Measurements from ENCODE around the gene SLC19A2. TPM values are rescaled to one million over a fixed set of nuclear protein-coding genes. Genes with fewer than 3 reads are reported as not detected.
"Not testable (repeated sequence)": the region's sequence is repeated elsewhere in the genome, so short reads cannot be mapped to it uniquely, and the experiment has no call there.

Gene SLC19A2
- total and polyA plus RNA-seq, 3 donors from 2014 or later, result 14.6 to 26.5 (median 22.5) TPM

DNA sequence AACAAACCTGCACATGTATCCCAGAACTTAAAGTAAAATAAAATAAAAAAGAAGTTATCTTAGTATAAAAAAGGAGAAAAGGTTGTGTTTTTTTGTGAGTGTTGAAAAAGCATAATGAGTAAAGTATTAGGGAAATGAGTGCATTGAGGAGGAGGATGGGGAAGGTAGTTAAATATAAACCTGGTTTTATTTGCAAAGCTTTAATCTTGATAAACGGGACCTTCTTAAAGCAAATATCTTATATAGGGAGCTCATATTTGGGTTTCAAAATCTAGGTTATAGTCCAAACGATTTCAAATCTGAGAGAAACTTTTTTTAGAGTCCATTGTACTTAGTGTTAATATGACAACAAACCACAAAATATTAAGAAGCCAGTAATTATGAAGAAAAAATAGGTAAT, 21.7 kb upstream of the SLC19A2 start:
- Histone ChIP-seq H3K4me1 (peaks cover 10% of the 10 kb centered on the region), H3K4me3 (no peak overlapping the region), H3K36me3 (ENCODE audit: low read depth, missing control alignments) (no peaks in the 10 kb centered on the region), H3K27me3 (no peaks in the 10 kb centered on the region), H3K9me3 (no peaks in the 10 kb centered on the region), H3K27ac (no peak overlapping the region)
- TF ChIP-seq POLR2A (IDR thresholded peaks at IDR 0.05), result no peak
- TF ChIP-seq, protein P1, sequence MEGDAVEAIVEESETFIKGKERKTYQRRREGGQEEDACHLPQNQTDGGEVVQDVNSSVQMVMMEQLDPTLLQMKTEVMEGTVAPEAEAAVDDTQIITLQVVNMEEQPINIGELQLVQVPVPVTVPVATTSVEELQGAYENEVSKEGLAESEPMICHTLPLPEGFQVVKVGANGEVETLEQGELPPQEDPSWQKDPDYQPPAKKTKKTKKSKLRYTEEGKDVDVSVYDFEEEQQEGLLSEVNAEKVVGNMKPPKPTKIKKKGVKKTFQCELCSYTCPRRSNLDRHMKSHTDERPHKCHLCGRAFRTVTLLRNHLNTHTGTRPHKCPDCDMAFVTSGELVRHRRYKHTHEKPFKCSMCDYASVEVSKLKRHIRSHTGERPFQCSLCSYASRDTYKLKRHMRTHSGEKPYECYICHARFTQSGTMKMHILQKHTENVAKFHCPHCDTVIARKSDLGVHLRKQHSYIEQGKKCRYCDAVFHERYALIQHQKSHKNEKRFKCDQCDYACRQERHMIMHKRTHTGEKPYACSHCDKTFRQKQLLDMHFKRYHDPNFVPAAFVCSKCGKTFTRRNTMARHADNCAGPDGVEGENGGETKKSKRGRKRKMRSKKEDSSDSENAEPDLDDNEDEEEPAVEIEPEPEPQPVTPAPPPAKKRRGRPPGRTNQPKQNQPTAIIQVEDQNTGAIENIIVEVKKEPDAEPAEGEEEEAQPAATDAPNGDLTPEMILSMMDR (IDR thresholded peaks at IDR 0.05), result no peak
- WGBS, 2 donors, result 76 to 80% methylated on average over 2 of the region's 2 CpGs
- intact Hi-C loops (cut with DNase I; ENCODE audit: low total_unique reads), result no loop called here
- no peak for DNase-seq

DNA sequence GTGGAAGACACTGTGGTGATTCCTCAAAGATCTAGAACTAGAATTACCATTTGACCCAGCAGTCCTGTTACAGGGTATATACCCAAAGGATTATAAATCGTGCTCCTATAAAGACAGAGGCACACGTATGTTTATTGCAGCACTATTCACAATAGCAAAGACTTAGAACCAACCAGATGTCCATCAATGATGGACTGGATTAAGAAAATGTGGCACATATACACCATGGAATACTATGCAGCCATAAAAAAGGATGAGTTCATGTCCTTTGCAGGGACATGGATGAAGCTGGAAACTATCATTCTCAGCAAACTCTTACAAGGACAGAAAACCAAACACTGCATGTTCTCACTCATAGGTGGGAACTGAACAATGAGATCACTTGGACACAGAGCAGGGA, 17.9 kb upstream of the SLC19A2 start:
- H3K36me3 ChIP-seq (ENCODE audit: low read depth, missing control alignments); H3K4me3 ChIP-seq; H3K27ac ChIP-seq; DNase-seq; H3K9me3 ChIP-seq; H3K27me3 ChIP-seq; H3K4me1 ChIP-seq; intact Hi-C loops (cut with DNase I; ENCODE audit: low total_unique reads): not testable (repeated sequence)
- WGBS, 2 donors, result 94 to 95% methylated on average over 2 of the region's 2 CpGs

DNA sequence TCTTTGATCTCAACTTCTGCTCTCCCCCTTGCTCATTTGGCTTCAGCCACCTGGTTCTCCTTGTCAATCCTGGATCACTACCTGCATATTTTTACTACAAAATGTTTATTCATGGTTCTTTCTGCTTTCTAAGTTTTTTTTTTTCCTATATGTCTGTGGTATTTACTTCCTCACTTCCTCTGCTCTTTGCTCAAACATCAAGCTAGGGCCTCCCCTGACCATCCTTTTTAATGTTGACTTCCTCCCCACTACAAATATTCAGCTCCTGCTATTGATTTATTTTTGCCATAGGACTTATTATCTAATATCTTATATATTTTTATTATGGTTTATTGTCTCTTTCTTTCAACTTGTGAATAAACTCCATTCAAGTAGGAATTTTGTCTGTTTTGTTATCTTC, 14.1 kb upstream of the SLC19A2 start:
- H3K27me3 ChIP-seq, result no peaks in the 10 kb centered on the region
- intact Hi-C loops (cut with DNase I; ENCODE audit: low total_unique reads), result no loop called here
- no peaks in the 10 kb centered on the region for H3K4me1 ChIP-seq
- TF ChIP-seq, protein P1 (IDR thresholded peaks at IDR 0.05), result no peak
- TF ChIP-seq POLR2A (IDR thresholded peaks at IDR 0.05), result no peak
- H3K27ac ChIP-seq, result no peak overlapping the region
- no peaks in the 10 kb centered on the region for H3K36me3 ChIP-seq (ENCODE audit: low read depth, missing control alignments)
- DNase-seq, result no peak
- no peaks in the 10 kb centered on the region for H3K9me3 ChIP-seq
- H3K4me3 ChIP-seq, result no peak overlapping the region

DNA sequence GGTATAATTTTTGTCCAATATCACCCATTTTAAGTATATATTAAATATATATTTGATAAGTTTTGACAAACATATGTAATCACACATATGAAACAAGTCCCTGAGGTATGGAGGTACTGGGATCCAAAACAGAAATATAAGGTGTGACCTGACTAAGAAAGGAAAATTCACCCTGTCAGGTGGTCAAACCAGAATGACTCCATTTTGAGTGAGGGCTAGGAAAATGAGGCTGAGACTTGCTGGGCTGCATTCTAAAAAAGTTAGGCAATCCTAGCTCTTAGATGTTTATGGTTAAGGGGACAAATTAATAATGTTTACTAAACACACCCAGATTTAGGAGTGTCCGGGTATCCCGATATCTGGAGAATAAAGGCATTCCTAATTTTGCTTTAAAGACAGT, 11.6 kb upstream of the SLC19A2 start:
- H3K9me3 ChIP-seq, result no peaks in the 10 kb centered on the region
- no peak overlapping the region for H3K4me3 ChIP-seq
- no peak overlapping the region for H3K27ac ChIP-seq
- intact Hi-C loops (cut with DNase I; ENCODE audit: low total_unique reads), result no loop called here
- TF ChIP-seq, protein P1 (IDR thresholded peaks at IDR 0.05), result no peak
- no peak for TF ChIP-seq POLR2A (IDR thresholded peaks at IDR 0.05)
- WGBS, 2 donors, result 99 to 100% methylated on average over 2 of the region's 2 CpGs
- no peaks in the 10 kb centered on the region for H3K36me3 ChIP-seq (ENCODE audit: low read depth, missing control alignments)
- H3K4me1 ChIP-seq, result no peaks in the 10 kb centered on the region
- no peak for DNase-seq
- H3K27me3 ChIP-seq, result no peaks in the 10 kb centered on the region

DNA sequence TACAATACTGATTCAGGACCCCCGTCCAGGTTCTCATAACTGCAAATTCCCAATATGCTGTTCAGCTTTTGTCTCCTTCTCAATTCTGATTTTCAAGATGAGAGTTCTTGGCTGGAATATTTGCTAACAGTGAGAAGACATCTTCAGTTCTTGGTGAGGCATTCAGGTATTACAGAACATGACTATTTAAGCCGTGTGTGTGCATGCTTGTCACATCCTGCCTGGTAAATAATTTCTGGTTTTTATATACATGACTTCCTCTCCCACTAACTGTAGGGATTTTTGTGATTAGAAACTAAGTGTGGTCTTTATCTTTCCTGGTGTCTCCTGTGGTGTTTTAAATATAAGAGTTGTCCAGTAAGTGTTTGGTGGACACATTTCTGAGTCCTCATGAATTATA, 10.2 kb upstream of the SLC19A2 start:
- Histone ChIP-seq H3K9me3 (no peaks in the 10 kb centered on the region), H3K4me1 (no peaks in the 10 kb centered on the region), H3K27ac (no peak overlapping the region), H3K4me3 (no peak overlapping the region), H3K27me3 (no peaks in the 10 kb centered on the region), H3K36me3 (ENCODE audit: low read depth, missing control alignments) (no peaks in the 10 kb centered on the region)
- TF ChIP-seq, protein P1 (IDR thresholded peaks at IDR 0.05), result no peak
- TF ChIP-seq POLR2A (IDR thresholded peaks at IDR 0.05), result no peak
- intact Hi-C loops (cut with DNase I; ENCODE audit: low total_unique reads), result no loop called here
- WGBS, 2 donors, result 74 to 78% methylated on average over 2 of the region's 2 CpGs
- no peak for DNase-seq
